Measurements from ENCODE around the gene C16orf54. TPM values are rescaled to one million over a fixed set of nuclear protein-coding genes. Genes with fewer than 3 reads are reported as not detected.

The C16orf54 gene
- total and polyA plus RNA-seq, 9 of the 15 experiments (the other 6 are each of a cell fraction or from before 2014, with no cell fraction given) = 0.09 TPM; not detected in 8

- TF ChIP-seq REST (IDR thresholded peaks at IDR 0.05; ENCODE audit: borderline replicate concordance) (peak; percentile 34; the same call in 1 of the 2 replicates), REST (CRISPR knock-in tag; IDR thresholded peaks at IDR 0.05; ENCODE audit: low read depth) (no peak; the same call in 1 of the 2 replicates), POLR2H (tag; IDR thresholded peaks at IDR 0.05; ENCODE audit: low read depth) (peak; percentile 69), ZFPM2 (CRISPR knock-in tag; IDR thresholded peaks at IDR 0.05) (0 out of 2 replicates have a peak, but pooled peaks have one; percentile 78), TGIF2 (CRISPR knock-in tag; IDR thresholded peaks at IDR 0.05) (no peak), NFIC (IDR thresholded peaks at IDR 0.05) (peak; percentile 41; the same call in 1 of the 2 replicates), HDAC1 (IDR thresholded peaks at IDR 0.05) (peak in 1 of 2 experiments; percentile 89; a peak in 2 of 4 replicates), ADNP (tag; IDR thresholded peaks at IDR 0.05) (no peak), ZNF583 (CRISPR knock-in tag; IDR thresholded peaks at IDR 0.05) (0 out of 2 replicates have a peak, but pooled peaks have one; percentile 30), POLR2A (conservative IDR thresholded peaks at IDR 0.05) (peak; percentile 94), ATF7 (IDR thresholded peaks at IDR 0.05) (peak; percentile 85), SMAD2 (IDR thresholded peaks at IDR 0.05; ENCODE audit: low read depth, low read length) (no peak), GTF2E2 (tag; IDR thresholded peaks at IDR 0.05) (peak; percentile 80; the same call in 1 of the 2 replicates), DPF2 (IDR thresholded peaks at IDR 0.05) (peak; percentile 28; the same call in 1 of the 2 replicates), ZBTB2 (IDR thresholded peaks at IDR 0.05) (peak; percentile 97), ZNF707 (CRISPR knock-in tag; conservative IDR thresholded peaks at IDR 0.05) (no peak), DMBX1 (CRISPR knock-in tag; IDR thresholded peaks at IDR 0.05; ENCODE audit: borderline replicate concordance) (peak; percentile 63; the same call in 1 of the 2 replicates), ETV5 (CRISPR knock-in tag; IDR thresholded peaks at IDR 0.05; ENCODE audit: low read depth) (peak; percentile 66), POU5F1 (IDR thresholded peaks at IDR 0.05; ENCODE audit: borderline replicate concordance, low read depth, low read length, partially characterized antibody) (peak; percentile 67), MAFG (tag; conservative IDR thresholded peaks at IDR 0.05) (no peak), SOX6 (IDR thresholded peaks at IDR 0.05) (peak; percentile 53; the same call in 1 of the 2 replicates)
Measured at GRCh38 chr16:29790183-29790948, 44.6 kb upstream of the C16orf54 start, which contains the start of gene KIF22 (continued).
